HepG2 (cell line): ENCODE measurements around the gene SPIRE1. TPM values are rescaled to one million over a fixed set of nuclear protein-coding genes. Genes with fewer than 3 reads are reported as not detected.
A peak's percentile ranks its signal among the peaks of the same experiment; 100 is the strongest.

Experiments used
- CAMTA2 ChIP-seq: sonication (generic); formaldehyde crosslinking; IDR thresholded peaks from 2 replicates; pipeline ENCODE4 v1.4.0; 2020; ENCODE audit warnings: mild to moderate bottlenecking, missing genetic modification reagents, borderline replicate concordance
- MED1 ChIP-seq: sonication (generic); formaldehyde crosslinking; IDR thresholded peaks from 2 replicates; pipeline ENCODE4 v1.4.0; 2020; ENCODE audit warnings: missing genetic modification reagents
- RARG ChIP-seq: sonication (generic); formaldehyde crosslinking; IDR thresholded peaks from 2 replicates; pipeline ENCODE4 v1.4.0; 2020; ENCODE audit warnings: low read depth, mild to moderate bottlenecking, missing genetic modification reagents
- SALL1 ChIP-seq: sonication (generic); formaldehyde crosslinking; IDR thresholded peaks from 2 replicates; pipeline ENCODE4 v1.8.0; 2022; ENCODE audit warnings: mild to moderate bottlenecking, missing genetic modification reagents
- SMYD3 ChIP-seq: sonication (generic); formaldehyde crosslinking; IDR thresholded peaks from 2 replicates; pipeline ENCODE4 v1.8.1; 2023; ENCODE audit warnings: mild to moderate bottlenecking, missing genetic modification reagents
- SNAI1 ChIP-seq: sonication (generic); formaldehyde crosslinking; IDR thresholded peaks from 2 replicates; pipeline ENCODE4 v1.5.0; 2020; ENCODE audit warnings: mild to moderate bottlenecking, missing genetic modification reagents, borderline replicate concordance
- SNAPC2 ChIP-seq: sonication (generic); formaldehyde crosslinking; IDR thresholded peaks from 2 replicates; pipeline ENCODE4 v1.8.1; 2022; ENCODE audit warnings: mild to moderate bottlenecking, missing genetic modification reagents
- ZFYVE20 ChIP-seq: sonication (generic); formaldehyde crosslinking; IDR thresholded peaks from 2 replicates; pipeline ENCODE4 v1.8.0; 2023; ENCODE audit warnings: low read depth, mild to moderate bottlenecking, moderate library complexity, missing genetic modification reagents, borderline replicate concordance
- ZKSCAN8 ChIP-seq: IDR thresholded peaks from 2 replicates; pipeline ENCODE4 v1.6.1; 2016; ENCODE audit warnings: borderline replicate concordance, missing genetic modification reagents, missing compliant biosample characterization
- ZNF337 ChIP-seq: sonication (generic); formaldehyde crosslinking; IDR thresholded peaks from 2 replicates; pipeline ENCODE4 v1.5.1; 2020; ENCODE audit warnings: missing genetic modification reagents, low read depth, mild to moderate bottlenecking, borderline replicate concordance
- polyA plus RNA-seq, 8 experiments: library from polyadenylated mRNA; depleted of rRNA in 3 of 8; stranded (reverse) in 7 of 8; unstranded in 1 of 8; fragments of >200 nt; fragmentation: Illumina TruSeq in 4 of 8; extraction: Trizol in 4 of 8; gene quantifications; 2 replicates each; pipeline versions ENCODE4 v1.2.1 to v1.2.3, GENCODE V29; 2011 to 2016; ENCODE audit warnings: low read depth in 4 of 8, missing spikeins in 1 of 8, mixed read lengths in 1 of 8; ENCODE audit not compliant: insufficient read depth in 1 of 8
- total RNA-seq, 5 experiments: library from RNA; depleted of rRNA; stranded (reverse); fragments of >200 nt; fragmentation: Illumina TruSeq; extraction: Trizol; gene quantifications; 2 replicates each; pipeline ENCODE4 v1.2.3, GENCODE V29; 2016; ENCODE audit warnings: low read depth in 1 of 5
- TF ChIP-seq, protein P1 (sequence below): sonication (generic); formaldehyde crosslinking; IDR thresholded peaks from 2 replicates; pipeline ENCODE4 v1.5.1; 2020; ENCODE audit warnings: missing genetic modification reagents, mild to moderate bottlenecking, borderline replicate concordance
- TF ChIP-seq, protein P2 (sequence below): sonication (generic); formaldehyde crosslinking; IDR thresholded peaks from 2 replicates; pipeline ENCODE4 v1.4.0; 2020; ENCODE audit warnings: low read depth, mild to moderate bottlenecking, missing genetic modification reagents
- TF ChIP-seq, protein P3 (sequence below): sonication (generic); formaldehyde crosslinking; IDR thresholded peaks from 2 replicates; pipeline ENCODE4 v1.4.0; 2020; ENCODE audit warnings: missing genetic modification reagents
- TF ChIP-seq, protein P4 (sequence below): IDR thresholded peaks from 2 replicates; pipeline ENCODE4 v1.6.1; 2012; ENCODE audit warnings: inconsistent platforms
- TF ChIP-seq, protein P5 (sequence below): sonication (generic); formaldehyde crosslinking; IDR thresholded peaks from 2 replicates; pipeline ENCODE4 v1.5.0; 2020; ENCODE audit warnings: missing genetic modification reagents, mild to moderate bottlenecking, borderline replicate concordance
- TF ChIP-seq, protein P6 (sequence below): sonication (generic); formaldehyde crosslinking; conservative IDR thresholded peaks from 2 replicates; pipeline ENCODE4 v1.8.0; 2022; ENCODE audit warnings: missing genetic modification reagents

Gene SPIRE1
- total and polyA plus RNA-seq, 2 of the 13 experiments (the other 11 are each of a cell fraction or from before 2014, with no cell fraction given): 9.9 to 21.3 TPM

DNA sequence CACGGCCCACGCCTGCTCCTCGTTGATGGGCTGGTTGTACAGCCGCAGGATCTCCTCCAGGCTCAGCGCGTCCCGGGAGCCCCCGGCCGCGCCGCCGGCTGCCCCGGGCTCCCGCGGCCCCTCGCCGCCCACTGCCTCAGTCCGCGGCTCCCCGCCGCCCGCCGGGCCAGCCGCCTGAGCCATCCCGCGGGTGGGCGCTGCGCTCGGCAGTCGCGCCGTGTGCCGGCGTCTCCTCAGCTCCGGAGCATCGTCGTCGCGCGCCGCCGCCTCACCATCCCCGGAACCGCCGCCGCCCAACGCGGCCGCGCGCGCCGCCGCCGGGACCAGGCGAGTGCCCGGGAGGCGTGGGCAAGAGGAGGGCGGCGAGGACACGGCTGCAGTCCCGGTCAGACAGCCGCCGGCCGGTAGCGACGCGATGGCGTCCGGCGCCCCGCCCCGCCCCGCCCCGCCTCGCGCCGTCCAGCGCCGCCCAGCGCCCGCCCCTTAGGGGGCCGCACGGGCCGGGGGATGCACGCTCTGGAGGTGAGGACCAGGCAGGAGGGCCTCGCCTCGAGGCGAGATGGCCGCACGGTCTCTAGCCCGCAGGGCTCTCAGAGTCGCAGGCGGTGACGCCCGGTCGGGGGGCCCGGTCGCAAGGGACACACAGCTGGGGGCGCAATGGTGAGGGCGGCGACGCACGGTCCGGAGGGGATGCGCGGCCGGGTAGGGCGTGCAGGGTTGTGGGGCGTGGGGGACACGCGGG, at the start of gene SPIRE1 (continued):
- TF ChIP-seq, protein P1, sequence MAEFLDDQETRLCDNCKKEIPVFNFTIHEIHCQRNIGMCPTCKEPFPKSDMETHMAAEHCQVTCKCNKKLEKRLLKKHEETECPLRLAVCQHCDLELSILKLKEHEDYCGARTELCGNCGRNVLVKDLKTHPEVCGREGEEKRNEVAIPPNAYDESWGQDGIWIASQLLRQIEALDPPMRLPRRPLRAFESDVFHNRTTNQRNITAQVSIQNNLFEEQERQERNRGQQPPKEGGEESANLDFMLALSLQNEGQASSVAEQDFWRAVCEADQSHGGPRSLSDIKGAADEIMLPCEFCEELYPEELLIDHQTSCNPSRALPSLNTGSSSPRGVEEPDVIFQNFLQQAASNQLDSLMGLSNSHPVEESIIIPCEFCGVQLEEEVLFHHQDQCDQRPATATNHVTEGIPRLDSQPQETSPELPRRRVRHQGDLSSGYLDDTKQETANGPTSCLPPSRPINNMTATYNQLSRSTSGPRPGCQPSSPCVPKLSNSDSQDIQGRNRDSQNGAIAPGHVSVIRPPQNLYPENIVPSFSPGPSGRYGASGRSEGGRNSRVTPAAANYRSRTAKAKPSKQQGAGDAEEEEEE: no peak
- TF ChIP-seq, protein P2, sequence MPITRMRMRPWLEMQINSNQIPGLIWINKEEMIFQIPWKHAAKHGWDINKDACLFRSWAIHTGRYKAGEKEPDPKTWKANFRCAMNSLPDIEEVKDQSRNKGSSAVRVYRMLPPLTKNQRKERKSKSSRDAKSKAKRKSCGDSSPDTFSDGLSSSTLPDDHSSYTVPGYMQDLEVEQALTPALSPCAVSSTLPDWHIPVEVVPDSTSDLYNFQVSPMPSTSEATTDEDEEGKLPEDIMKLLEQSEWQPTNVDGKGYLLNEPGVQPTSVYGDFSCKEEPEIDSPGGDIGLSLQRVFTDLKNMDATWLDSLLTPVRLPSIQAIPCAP (CRISPR knock-in tag): no peak
- TF ChIP-seq, protein P3, sequence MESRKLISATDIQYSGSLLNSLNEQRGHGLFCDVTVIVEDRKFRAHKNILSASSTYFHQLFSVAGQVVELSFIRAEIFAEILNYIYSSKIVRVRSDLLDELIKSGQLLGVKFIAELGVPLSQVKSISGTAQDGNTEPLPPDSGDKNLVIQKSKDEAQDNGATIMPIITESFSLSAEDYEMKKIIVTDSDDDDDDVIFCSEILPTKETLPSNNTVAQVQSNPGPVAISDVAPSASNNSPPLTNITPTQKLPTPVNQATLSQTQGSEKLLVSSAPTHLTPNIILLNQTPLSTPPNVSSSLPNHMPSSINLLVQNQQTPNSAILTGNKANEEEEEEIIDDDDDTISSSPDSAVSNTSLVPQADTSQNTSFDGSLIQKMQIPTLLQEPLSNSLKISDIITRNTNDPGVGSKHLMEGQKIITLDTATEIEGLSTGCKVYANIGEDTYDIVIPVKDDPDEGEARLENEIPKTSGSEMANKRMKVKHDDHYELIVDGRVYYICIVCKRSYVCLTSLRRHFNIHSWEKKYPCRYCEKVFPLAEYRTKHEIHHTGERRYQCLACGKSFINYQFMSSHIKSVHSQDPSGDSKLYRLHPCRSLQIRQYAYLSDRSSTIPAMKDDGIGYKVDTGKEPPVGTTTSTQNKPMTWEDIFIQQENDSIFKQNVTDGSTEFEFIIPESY (CRISPR knock-in tag): no peak
- TF ChIP-seq, protein P4, sequence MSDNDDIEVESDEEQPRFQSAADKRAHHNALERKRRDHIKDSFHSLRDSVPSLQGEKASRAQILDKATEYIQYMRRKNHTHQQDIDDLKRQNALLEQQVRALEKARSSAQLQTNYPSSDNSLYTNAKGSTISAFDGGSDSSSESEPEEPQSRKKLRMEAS: peak; percentile 67
- no peak for TF ChIP-seq SNAI1
- TF ChIP-seq SMYD3 (CRISPR knock-in tag): no peak
- TF ChIP-seq ZKSCAN8 (CRISPR knock-in tag): no peak
- TF ChIP-seq, protein P5, sequence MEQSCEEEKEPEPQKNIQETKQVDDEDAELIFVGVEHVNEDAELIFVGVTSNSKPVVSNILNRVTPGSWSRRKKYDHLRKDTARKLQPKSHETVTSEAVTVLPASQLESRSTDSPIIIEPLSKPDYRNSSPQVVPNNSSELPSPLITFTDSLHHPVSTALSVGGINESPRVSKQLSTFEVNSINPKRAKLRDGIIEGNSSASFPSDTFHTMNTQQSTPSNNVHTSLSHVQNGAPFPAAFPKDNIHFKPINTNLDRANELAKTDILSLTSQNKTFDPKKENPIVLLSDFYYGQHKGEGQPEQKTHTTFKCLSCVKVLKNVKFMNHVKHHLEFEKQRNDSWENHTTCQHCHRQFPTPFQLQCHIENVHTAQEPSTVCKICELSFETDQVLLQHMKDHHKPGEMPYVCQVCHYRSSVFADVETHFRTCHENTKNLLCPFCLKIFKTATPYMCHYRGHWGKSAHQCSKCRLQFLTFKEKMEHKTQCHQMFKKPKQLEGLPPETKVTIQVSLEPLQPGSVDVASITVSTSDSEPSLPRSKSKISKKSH (CRISPR knock-in tag): no peak
- TF ChIP-seq RARG: no peak
- TF ChIP-seq MED1 (CRISPR knock-in tag): no peak
- no peak for TF ChIP-seq ZNF337 (CRISPR knock-in tag)
- TF ChIP-seq CAMTA2: no peak
- TF ChIP-seq SALL1 (CRISPR knock-in tag): peak; percentile 26; the same call in 1 of the 2 replicates
- no peak for TF ChIP-seq SNAPC2 (CRISPR knock-in tag)
- no peak for TF ChIP-seq ZFYVE20 (CRISPR knock-in tag)
- TF ChIP-seq, protein P6, sequence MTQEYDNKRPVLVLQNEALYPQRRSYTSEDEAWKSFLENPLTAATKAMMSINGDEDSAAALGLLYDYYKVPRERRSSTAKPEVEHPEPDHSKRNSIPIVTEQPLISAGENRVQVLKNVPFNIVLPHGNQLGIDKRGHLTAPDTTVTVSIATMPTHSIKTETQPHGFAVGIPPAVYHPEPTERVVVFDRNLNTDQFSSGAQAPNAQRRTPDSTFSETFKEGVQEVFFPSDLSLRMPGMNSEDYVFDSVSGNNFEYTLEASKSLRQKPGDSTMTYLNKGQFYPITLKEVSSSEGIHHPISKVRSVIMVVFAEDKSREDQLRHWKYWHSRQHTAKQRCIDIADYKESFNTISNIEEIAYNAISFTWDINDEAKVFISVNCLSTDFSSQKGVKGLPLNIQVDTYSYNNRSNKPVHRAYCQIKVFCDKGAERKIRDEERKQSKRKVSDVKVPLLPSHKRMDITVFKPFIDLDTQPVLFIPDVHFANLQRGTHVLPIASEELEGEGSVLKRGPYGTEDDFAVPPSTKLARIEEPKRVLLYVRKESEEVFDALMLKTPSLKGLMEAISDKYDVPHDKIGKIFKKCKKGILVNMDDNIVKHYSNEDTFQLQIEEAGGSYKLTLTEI (CRISPR knock-in tag): no peak
- TF ChIP-seq, all 625 proteins: peak for 37
